HCT116 (cell line): ENCODE data around the gene BPIFB4. TPM values are rescaled to one million over a fixed set of nuclear protein-coding genes. Genes with fewer than 3 reads are reported as not detected.
"Not testable (repeated sequence)": the region's sequence is repeated elsewhere in the genome, so short reads cannot be mapped to it uniquely, and the experiment has no call there.

Experiments used
- ATAC-seq: fragments of 200-7000 bp; cut with Tn5 transposase; 2 replicates; pipeline ENCODE4 v1.9.1; 2020; ENCODE audit warnings: mild to moderate bottlenecking, moderate library complexity
- BruUV-seq: library from RNA; stranded (reverse); fragments of 400-500 nt; replicated peaks from 2 replicates; lab custom pipeline; 2021; lab: Mats Ljungman, UMichigan
- CTCF ChIA-PET: fragments of 300-600 bp; sonication (Branson Sonifier 250); formaldehyde crosslinking; loops from one replicate; lab custom pipeline; 2021; ENCODE audit warnings: antibody characterized with exemption; lab: Charles Lee
- POLR2A ChIA-PET: fragments of 300-600, 350-600 bp; sonication (Branson Sonifier 250); formaldehyde crosslinking; loops from one replicate; lab custom pipeline; 2021; ENCODE audit warnings: antibody characterized with exemption; lab: Charles Lee
- RAD21 ChIA-PET, 2 experiments: fragments of 300-600 bp; sonication (Branson Sonifier 250); formaldehyde crosslinking; loops; one replicate each; lab custom pipeline; 2023; ENCODE audit warnings: low total read pairs in 2 of 2; ENCODE audit not compliant: uncharacterized antibody in 2 of 2, unreplicated experiment in 2 of 2, low non-redundant PET in 1 of 2; lab: Charles Lee
- DNase-seq: peaks from one replicate; pipeline ENCODE4 v3.0.0-alpha.2; 2010; ENCODE audit warnings: low read depth, low spot score
- H2AFZ ChIP-seq: fragments of 200-600 bp; shearing (Covaris generic), sonication (generic); 2 replicates; pipeline ENCODE4 v1.6.1; 2017; ENCODE audit warnings: low read depth, mixed run types, mixed read lengths, antibody characterized with exemption, low read length; ENCODE audit not compliant: poor library complexity, severe bottlenecking
- H3K27ac ChIP-seq: 2 replicates; pipeline ENCODE4 v1.5.1; 2012; ENCODE audit warnings: low read depth, low read length
- H3K27me3 ChIP-seq: fragments of 200-600 bp; sonication (generic); 2 replicates; pipeline ENCODE4 v1.6.1; 2016; ENCODE audit warnings: mixed run types, low read length, mixed read lengths; ENCODE audit not compliant: insufficient read depth
- H3K36me3 ChIP-seq, 2 experiments: fragments of 200-500 bp in 1 of 2; fragments of 200-600 bp in 1 of 2; sonication (Bioruptor generic) in 1 of 2; sonication (generic) in 1 of 2; 2 replicates each; pipeline versions ENCODE4 v1.5.1 to v1.6.1; 2014 to 2016; ENCODE audit warnings: low read length in 2 of 2, inconsistent platforms in 1 of 2, mixed read lengths in 1 of 2, mixed run types in 1 of 2; ENCODE audit not compliant: insufficient read depth in 2 of 2, control insufficient read depth in 1 of 2
- H3K4me1 ChIP-seq, 2 experiments: fragments of 200-600 bp in 1 of 2; sonication (generic) in 1 of 2; 2 replicates each; pipeline versions ENCODE4 v1.5.1 to v1.6.1; 2012 to 2017; ENCODE audit warnings: low read length in 2 of 2, inconsistent platforms in 1 of 2, mild to moderate bottlenecking in 1 of 2, mixed read lengths in 1 of 2, mixed run types in 1 of 2, moderate library complexity in 1 of 2; ENCODE audit not compliant: insufficient read depth in 2 of 2, control insufficient read depth in 1 of 2
- H3K4me2 ChIP-seq: fragments of 200-600 bp; sonication (generic); 2 replicates; pipeline ENCODE4 v1.6.1; 2017; ENCODE audit warnings: mixed run types, low read length, mixed read lengths
- H3K4me3 ChIP-seq, 2 experiments: fragments of 200-600 bp in 1 of 2; sonication (generic) in 1 of 2; replicated peaks in 1 of 2; 2 replicates each; pipeline ENCODE4 v1.5.1; 2011 to 2016; ENCODE audit warnings: low read length in 2 of 2, control low read depth in 1 of 2, low read depth in 1 of 2, mild to moderate bottlenecking in 1 of 2, mixed read lengths in 1 of 2, mixed run types in 1 of 2
- H3K79me2 ChIP-seq: fragments of 200-600 bp; sonication (generic); 2 replicates; pipeline ENCODE4 v1.6.1; 2017; ENCODE audit warnings: mild to moderate bottlenecking, mixed run types, low read length, moderate library complexity, mixed read lengths; ENCODE audit not compliant: insufficient read depth
- H3K9ac ChIP-seq: fragments of 200-600 bp; sonication (generic); 2 replicates; pipeline ENCODE4 v1.6.1; 2016; ENCODE audit warnings: low read length, mixed read lengths
- H3K9me2 ChIP-seq: fragments of 200-600 bp; sonication (generic), shearing (Covaris generic); 2 replicates; pipeline ENCODE4 v1.6.1; 2017; ENCODE audit warnings: mixed run types, mild to moderate bottlenecking, moderate library complexity; ENCODE audit not compliant: insufficient read depth
- H3K9me3 ChIP-seq, 2 experiments: fragments of 200-500 bp in 1 of 2; fragments of 200-600 bp in 1 of 2; sonication (Bioruptor generic) in 1 of 2; sonication (generic) in 1 of 2; 2 replicates each; pipeline ENCODE4 v1.6.1; 2014 to 2017; ENCODE audit warnings: low read length in 2 of 2, mixed read lengths in 2 of 2, inconsistent platforms in 1 of 2, low read depth in 1 of 2, mild to moderate bottlenecking in 1 of 2, mixed run types in 1 of 2, moderate library complexity in 1 of 2; ENCODE audit not compliant: control insufficient read depth in 1 of 2, insufficient read depth in 1 of 2
- H4K20me1 ChIP-seq: fragments of 200-600 bp; sonication (generic), shearing (Covaris generic); 2 replicates; pipeline ENCODE4 v1.6.1; 2017; ENCODE audit warnings: mixed run types, mild to moderate bottlenecking, moderate library complexity; ENCODE audit not compliant: insufficient read depth
- ATF3 ChIP-seq: IDR thresholded peaks from 2 replicates; pipeline ENCODE4 v1.6.1; 2012
- JUND ChIP-seq: IDR thresholded peaks from 2 replicates; pipeline ENCODE4 v1.6.1; 2012
- SP1 ChIP-seq: IDR thresholded peaks from 2 replicates; pipeline ENCODE4 v1.6.1; 2012; ENCODE audit warnings: low read depth
- intact Hi-C: fragments of 100-400 bp; cut with micrococcal nuclease; formaldehyde crosslinking; loops from 2 replicates; pipeline ENCODE4 v1.10.0; 2022
- total RNA-seq: library from RNA; stranded (reverse); gene quantifications from one replicate; pipeline ENCODE4 v1.2.1, GENCODE V29; 2021; ENCODE audit not compliant: unreplicated experiment

BPIFB4 gene
- total RNA-seq, 1 experiment from 2014 or later = not detected

- no peaks in the 10 kb centered on the region for H3K27me3 ChIP-seq
- no peak overlapping the region for H3K4me2 ChIP-seq
- no peaks in the 10 kb centered on the region for H3K9me3 ChIP-seq
- no peak overlapping the region for H3K4me3 ChIP-seq
- RAD21 ChIA-PET = no interaction called here
- DNase-seq = no peak
- no peak overlapping the region for H2AFZ ChIP-seq
- no peaks in the 10 kb centered on the region for H3K79me2 ChIP-seq
- CTCF ChIA-PET = no interaction called here
- H4K20me1 ChIP-seq = no peaks in the 10 kb centered on the region
- POLR2A ChIA-PET = no interaction called here
- H3K36me3 ChIP-seq = no peaks in the 10 kb centered on the region
- no peaks in the 10 kb centered on the region for H3K4me1 ChIP-seq
- H3K27ac ChIP-seq = no peak overlapping the region
- TF ChIP-seq JUND (no peak), ATF3 (no peak), SP1 (no peak)
- intact Hi-C loops = no loop called here
- no peak overlapping the region for H3K9ac ChIP-seq
- no peaks in the 10 kb centered on the region for H3K9me2 ChIP-seq
- ATAC-seq = no peak
- no TSS peak for BruUV-seq
These were observed 34.0 kb downstream of the BPIFB4 start for GRCh38 chr20:33113387-33113908.

- ATAC-seq, CTCF ChIA-PET, H4K20me1 ChIP-seq, H3K27ac ChIP-seq, H3K27me3 ChIP-seq, H2AFZ ChIP-seq, intact Hi-C loops, RAD21 ChIA-PET, H3K4me1 ChIP-seq, H3K9ac ChIP-seq, H3K9me2 ChIP-seq, H3K79me2 ChIP-seq, BruUV-seq, H3K36me3 ChIP-seq, POLR2A ChIA-PET, H3K4me3 ChIP-seq, H3K9me3 ChIP-seq, H3K4me2 ChIP-seq, DNase-seq: not testable (repeated sequence)
These were observed 36.1 kb downstream of the BPIFB4 start for GRCh38 chr20:33115501-33115900.
